Measurements from ENCODE around the gene KIAA1210.

KIAA1210 gene

DNA sequence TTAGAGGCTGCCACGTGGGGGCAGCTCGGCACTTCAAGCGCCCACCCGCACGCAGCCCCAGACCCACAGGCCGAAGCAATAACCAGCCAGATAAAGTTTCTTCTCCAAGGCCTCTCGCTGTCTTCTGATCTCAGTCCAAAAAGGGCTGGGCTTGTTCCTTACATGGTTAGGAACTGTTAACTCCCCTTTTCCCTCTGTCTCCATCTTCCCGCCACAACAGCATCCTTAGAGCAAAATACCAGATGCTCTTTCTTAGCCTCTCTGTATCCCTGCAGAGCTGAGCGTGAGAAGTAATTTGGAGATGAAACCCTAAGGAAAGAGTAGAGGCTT, 23.4 kb upstream of the KIAA1210 start:
- DNase-seq (ENCODE audit: low read depth), result no peak
- TF ChIP-seq, protein P1, sequence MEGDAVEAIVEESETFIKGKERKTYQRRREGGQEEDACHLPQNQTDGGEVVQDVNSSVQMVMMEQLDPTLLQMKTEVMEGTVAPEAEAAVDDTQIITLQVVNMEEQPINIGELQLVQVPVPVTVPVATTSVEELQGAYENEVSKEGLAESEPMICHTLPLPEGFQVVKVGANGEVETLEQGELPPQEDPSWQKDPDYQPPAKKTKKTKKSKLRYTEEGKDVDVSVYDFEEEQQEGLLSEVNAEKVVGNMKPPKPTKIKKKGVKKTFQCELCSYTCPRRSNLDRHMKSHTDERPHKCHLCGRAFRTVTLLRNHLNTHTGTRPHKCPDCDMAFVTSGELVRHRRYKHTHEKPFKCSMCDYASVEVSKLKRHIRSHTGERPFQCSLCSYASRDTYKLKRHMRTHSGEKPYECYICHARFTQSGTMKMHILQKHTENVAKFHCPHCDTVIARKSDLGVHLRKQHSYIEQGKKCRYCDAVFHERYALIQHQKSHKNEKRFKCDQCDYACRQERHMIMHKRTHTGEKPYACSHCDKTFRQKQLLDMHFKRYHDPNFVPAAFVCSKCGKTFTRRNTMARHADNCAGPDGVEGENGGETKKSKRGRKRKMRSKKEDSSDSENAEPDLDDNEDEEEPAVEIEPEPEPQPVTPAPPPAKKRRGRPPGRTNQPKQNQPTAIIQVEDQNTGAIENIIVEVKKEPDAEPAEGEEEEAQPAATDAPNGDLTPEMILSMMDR (IDR thresholded peaks at IDR 0.05; ENCODE audit: low read length, missing control alignments), result no peak

DNA sequence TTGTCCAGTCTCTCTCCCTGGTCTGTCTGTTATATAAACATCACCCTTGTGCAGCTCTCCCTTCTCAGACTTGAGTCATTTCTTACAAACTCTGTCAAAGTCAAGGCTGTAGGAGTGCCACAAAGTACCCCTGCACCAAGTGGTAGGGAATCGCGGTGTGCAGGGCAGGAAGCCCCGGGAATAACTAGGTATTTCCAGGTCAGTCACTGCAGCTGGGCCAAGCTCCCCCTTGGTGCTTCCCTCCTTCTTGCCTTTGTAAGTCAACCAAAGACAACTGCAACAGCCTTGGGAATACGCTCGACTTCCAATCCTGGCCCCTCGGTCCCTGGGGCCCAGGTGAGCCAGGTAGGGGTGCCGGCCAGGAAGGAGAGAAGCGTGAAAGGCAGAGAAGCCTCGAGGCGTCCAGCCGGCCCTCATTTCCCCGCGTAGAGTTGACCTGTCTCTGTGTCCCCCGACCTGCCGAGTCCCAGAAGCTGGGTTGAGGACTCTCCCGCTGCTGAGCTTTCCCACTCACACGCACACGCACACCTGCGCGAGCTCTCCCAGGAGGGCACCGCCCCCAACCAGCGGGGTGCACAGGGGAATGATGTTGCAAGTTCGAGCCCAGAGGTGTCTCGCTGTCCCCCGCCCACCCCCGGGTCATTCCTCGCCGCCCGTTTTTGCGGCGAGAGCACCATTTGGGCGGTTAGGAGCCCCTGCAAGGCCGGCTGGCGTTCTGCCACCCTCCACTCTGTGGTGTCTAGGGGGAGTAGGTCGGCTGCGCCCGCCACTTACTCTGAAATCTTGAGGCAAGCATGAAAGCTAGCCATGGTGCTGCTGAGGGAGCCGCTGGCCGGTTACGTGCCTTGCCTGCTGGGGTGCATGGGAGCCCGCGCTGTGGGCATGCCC, 22.8 kb upstream of the KIAA1210 start:
- DNase-seq (ENCODE audit: low read depth), result no peak
- no peak overlapping the region for H3K4me3 ChIP-seq (replicated peaks; ENCODE audit: low read depth, low read length)
- TF ChIP-seq, protein P1 (IDR thresholded peaks at IDR 0.05; ENCODE audit: low read length, missing control alignments), result no peak

More for the DNA sequence above, 23.4 kb upstream of the KIAA1210 start:
- no peak overlapping the region for H3K4me3 ChIP-seq (replicated peaks; ENCODE audit: low read depth, low read length)

DNA sequence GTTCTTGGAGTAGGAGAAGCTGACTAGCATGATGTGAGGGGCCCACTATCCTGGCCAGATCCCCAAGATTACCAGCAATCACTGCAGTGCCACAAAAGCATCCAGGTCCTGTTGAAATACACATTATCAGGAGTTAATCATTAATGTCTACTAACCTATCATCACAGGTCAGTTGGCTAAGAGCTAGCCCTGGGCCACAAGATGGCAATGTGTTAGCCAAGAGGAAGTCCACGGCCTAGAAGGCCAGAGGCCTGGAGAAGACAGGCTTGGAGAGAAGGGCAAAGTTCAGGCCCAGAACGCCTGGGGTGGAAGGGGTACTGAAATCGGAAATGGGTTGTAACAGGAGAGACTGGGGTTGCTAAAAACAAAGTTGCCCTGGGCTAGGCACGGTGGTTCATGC, 19.9 kb upstream of the KIAA1210 start:
- TF ChIP-seq, protein P1 (IDR thresholded peaks at IDR 0.05; ENCODE audit: low read length, missing control alignments), result no peak
- no peak for DNase-seq (ENCODE audit: low read depth)
- H3K4me3 ChIP-seq (replicated peaks; ENCODE audit: low read depth, low read length), result no peak overlapping the region

DNA sequence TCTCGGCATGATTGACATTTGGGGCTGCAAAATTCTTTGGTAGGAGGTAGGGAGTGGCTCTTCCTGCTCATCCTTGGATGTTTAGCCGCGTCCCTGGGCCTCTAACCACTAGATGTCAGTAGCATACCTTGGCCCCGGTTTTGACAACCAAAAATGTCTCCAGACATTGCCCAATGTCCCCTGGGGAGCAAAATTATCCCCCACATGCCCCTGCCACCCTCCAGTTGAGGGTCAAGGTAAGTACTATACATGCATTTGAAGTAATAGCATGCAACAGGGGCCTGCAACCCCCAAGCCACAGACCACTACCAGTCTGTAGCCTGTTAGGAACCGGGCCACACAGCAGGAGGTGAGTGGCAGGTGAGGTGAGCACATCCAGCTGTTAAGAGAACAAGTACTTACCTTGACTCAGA, 17.6 kb upstream of the KIAA1210 start:
- TF ChIP-seq, protein P1 (IDR thresholded peaks at IDR 0.05; ENCODE audit: low read length, missing control alignments), result peak; percentile 61
- DNase-seq (ENCODE audit: low read depth), result peak; percentile 32
- no peak overlapping the region for H3K4me3 ChIP-seq (replicated peaks; ENCODE audit: low read depth, low read length)

DNA sequence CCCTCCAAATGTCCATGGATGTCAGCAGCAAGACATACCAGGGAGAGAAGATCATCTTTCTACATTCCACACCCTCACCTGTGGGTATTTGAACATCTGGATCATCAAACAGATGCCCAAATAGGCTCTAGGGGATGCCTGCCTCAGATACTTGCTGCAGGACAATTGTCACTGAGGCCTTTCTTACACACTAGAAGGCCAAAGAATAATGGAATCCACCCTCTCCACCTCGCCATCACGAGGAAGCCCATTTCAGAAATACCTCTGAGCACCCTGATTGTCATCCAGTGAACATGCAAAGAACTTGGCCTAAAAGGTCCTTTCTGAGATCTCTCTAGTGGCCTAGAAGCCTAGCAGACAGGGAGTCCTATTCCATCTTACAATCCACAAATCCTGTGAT, 6.9 kb upstream of the KIAA1210 start:
- TF ChIP-seq, protein P1 (IDR thresholded peaks at IDR 0.05; ENCODE audit: low read length, missing control alignments), result no peak

DNA sequence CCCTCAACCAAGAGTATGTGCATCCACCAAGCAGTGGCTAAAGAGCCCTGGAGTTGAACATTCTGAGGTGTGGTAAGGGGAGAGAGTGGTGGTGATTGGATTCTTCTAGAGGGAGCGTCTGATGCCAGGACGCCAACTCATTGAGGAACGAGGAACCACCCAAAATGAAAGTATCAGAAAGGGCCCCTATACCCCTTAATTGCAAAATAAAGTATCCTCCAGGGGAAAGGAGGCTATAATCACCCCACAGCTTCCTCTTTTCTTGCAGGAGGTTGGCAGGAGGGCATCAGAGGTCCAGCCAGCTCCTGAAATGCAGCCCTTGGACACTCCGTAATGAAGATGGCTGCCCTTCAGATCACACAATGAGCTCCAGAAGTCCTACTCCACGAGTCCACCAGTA, 5.3 kb upstream of the KIAA1210 start:
- DNase-seq (ENCODE audit: low read depth), result no peak
- TF ChIP-seq, protein P1 (IDR thresholded peaks at IDR 0.05; ENCODE audit: low read length, missing control alignments), result no peak
- no peak overlapping the region for H3K4me3 ChIP-seq (replicated peaks; ENCODE audit: low read depth, low read length)

More for the DNA sequence above, 6.9 kb upstream of the KIAA1210 start:
- H3K4me3 ChIP-seq (replicated peaks; ENCODE audit: low read depth, low read length), result no peak overlapping the region
- no peak for DNase-seq (ENCODE audit: low read depth)

DNA sequence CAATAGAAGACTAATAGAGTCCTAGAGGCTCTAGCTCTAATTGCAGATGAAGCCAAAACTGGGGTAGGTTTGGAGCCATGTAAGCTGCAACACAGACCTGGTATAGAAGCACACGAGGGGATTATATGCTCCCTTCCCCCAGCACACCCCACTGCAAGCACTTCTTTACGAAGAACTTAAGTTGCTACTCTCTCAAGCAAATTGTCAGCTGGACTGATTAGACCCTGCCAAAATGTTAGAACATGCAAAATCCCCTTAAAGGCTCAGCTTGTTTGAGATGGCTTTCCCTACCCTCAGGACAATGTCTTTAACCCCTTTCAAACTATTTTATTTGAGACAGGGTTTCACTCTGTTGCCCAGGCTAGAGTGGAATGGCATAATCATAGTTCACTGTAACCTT, 4.7 kb upstream of the KIAA1210 start:
- no peak for DNase-seq (ENCODE audit: low read depth)
- no peak overlapping the region for H3K4me3 ChIP-seq (replicated peaks; ENCODE audit: low read depth, low read length)
- TF ChIP-seq, protein P1 (IDR thresholded peaks at IDR 0.05; ENCODE audit: low read length, missing control alignments), result no peak
